Measurements from ENCODE around the gene CNOT2. TPM values are rescaled to one million over a fixed set of nuclear protein-coding genes. Genes with fewer than 3 reads are reported as not detected.

The CNOT2 gene
- total RNA-seq, 1 donor from 2014 or later = 95.3 TPM

GRCh38 chr12:70393787-70394499 is 150.7 kb downstream of the CNOT2 start:
- no peak for ATAC-seq
- DNase-seq (ENCODE audit: low spot score) = no peak
- intact Hi-C loops (cut with DNase I) = no loop called here

- intact Hi-C loops (cut with DNase I) = no loop called here
- ATAC-seq (no peak), DNase-seq (ENCODE audit: low spot score) (no peak)
Measured at GRCh38 chr12:70398002-70398401, 154.8 kb downstream of the CNOT2 start.

DNA sequence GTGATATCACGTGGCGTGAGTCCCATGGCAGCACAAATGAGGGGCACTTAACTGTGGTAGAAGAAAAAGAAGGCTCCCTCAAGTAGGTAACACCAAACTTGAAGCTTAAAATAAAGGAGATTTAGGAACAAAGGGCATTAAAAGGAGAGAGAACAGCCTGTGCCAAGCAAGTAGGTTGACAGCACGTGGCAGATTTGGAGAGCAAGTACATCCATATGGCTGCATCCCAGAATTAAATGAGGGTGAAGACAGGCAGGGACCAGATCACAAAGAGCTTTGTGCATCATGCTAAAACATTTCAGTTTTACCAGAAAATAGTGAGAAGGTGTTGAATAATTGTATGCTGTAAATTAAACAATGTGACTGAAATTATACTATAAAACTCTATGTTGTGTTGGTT is 155.6 kb downstream of the CNOT2 start:
- intact Hi-C loops (cut with DNase I) = no loop called here
- ATAC-seq (no peak), DNase-seq (ENCODE audit: low spot score) (no peak)

- intact Hi-C loops (cut with DNase I) = no loop called here
- no peak for ATAC-seq
Measured at GRCh38 chr12:70399311-70399710, 156.1 kb downstream of the CNOT2 start.

DNA sequence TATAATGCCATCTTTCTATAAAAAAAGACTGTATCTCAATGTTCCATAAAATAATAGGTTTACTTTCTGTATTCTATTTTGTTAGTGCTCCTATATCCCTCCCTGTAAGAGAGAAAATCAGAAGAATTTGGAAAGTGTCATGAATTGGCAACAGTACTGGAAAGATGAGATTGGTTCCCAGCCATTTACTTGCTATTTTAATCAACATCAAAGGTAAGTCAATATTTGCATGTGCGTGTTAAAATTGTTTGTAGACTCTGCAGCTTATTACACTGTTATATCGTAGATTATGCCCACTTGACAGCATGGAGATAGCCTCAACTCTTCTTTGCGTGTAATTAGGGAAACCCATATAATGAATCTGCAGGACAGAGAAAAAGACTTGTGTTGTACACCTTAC is 156.9 kb downstream of the CNOT2 start:
- ATAC-seq = no peak
- DNase-seq (ENCODE audit: low spot score) = no peak
- intact Hi-C loops (cut with DNase I) = no loop called here

More at GRCh38 chr12:70399311-70399710, 156.1 kb downstream of the CNOT2 start:
- no peak for DNase-seq (ENCODE audit: low spot score)

GRCh38 chr12:70402597-70402996 is 159.4 kb downstream of the CNOT2 start:
- intact Hi-C loops (cut with DNase I) = no loop called here
- DNase-seq (ENCODE audit: low spot score) (no peak), ATAC-seq (no peak)

GRCh38 chr12:70403826-70404225 is 160.6 kb downstream of the CNOT2 start:
- ATAC-seq (no peak), DNase-seq (ENCODE audit: low spot score) (no peak)
- intact Hi-C loops (cut with DNase I) = no loop called here

Other genes with a start within 250 kb of the CNOT2 start
- 13.5 TPM for gene KCNMB4, start 122.9 kb downstream of the CNOT2 start, total RNA-seq

Measured in sciatic nerve (tissue), 2 donors.